ENCODE measurements around the gene PCBD2. TPM values are rescaled to one million over a fixed set of nuclear protein-coding genes. Genes with fewer than 3 reads are reported as not detected.

The PCBD2 gene
- polyA plus RNA-seq, 2 of the 4 experiments (the other 2 are of a cell fraction): 9.5 to 13.6 TPM

GRCh38 chr5:134918861-134919260, 13.9 kb downstream of the PCBD2 start:
- ChIA-PET CTCF (interaction anchor here (1.1 to 7.6 kb wide), 4 partner anchors 12 to 413 kb away, joined by 3 to 60 read pairs (median 16); partner anchors contain the start of gene PCBD2), POLR2A (interaction anchor here (0.8 kb wide), 1 partner anchor 15 kb away, joined by 5 read pairs; no protein-coding TSS in a partner anchor)
- Histone ChIP-seq H3K4me2 (no peak overlapping the region), H3K9me3 (no peaks in the 10 kb centered on the region), H3K27ac (no peak overlapping the region), H3K4me1 (no peaks in the 10 kb centered on the region), H3K4me3 (no peak overlapping the region)
- FAIRE-seq (no peak), DNase-seq (ENCODE audit: low read depth in 1 of 2, low spot score in 1 of 2) (no peak), ATAC-seq (no peak)
- TF ChIP-seq NPAS2 (CRISPR knock-in tag; IDR thresholded peaks at IDR 0.05; ENCODE audit: borderline replicate concordance): no peak
- no peak for TF ChIP-seq MAZ (IDR thresholded peaks at IDR 0.05; ENCODE audit: borderline replicate concordance, low read depth, low read length)
- TF ChIP-seq CHD4 (IDR thresholded peaks at IDR 0.05; ENCODE audit: borderline replicate concordance): no peak
- TF ChIP-seq ZNF302 (CRISPR knock-in tag; IDR thresholded peaks at IDR 0.05): no peak
- no peak for TF ChIP-seq HES2 (IDR thresholded peaks at IDR 0.05)
- no peak for TF ChIP-seq JUN (IDR thresholded peaks at IDR 0.05)
- no peak for TF ChIP-seq HMGXB4 (CRISPR knock-in tag; IDR thresholded peaks at IDR 0.05; ENCODE audit: borderline replicate concordance)
- no peak for TF ChIP-seq SREBF2 (IDR thresholded peaks at IDR 0.05)
- no peak for TF ChIP-seq HOXB5 (CRISPR knock-in tag; IDR thresholded peaks at IDR 0.05)
- TF ChIP-seq POLR2A (IDR thresholded peaks at IDR 0.05; ENCODE audit: low read length): no peak
- TF ChIP-seq BCL3 (IDR thresholded peaks at IDR 0.05): no peak
- no peak for TF ChIP-seq RCOR1 (IDR thresholded peaks at IDR 0.05; ENCODE audit: low read depth, low read length)
- TF ChIP-seq NFE2L2 (conservative IDR thresholded peaks at IDR 0.05; ENCODE audit: low read length): no peak
- no peak for TF ChIP-seq RAD21 (conservative IDR thresholded peaks at IDR 0.05 in 1 of 2, IDR thresholded peaks at IDR 0.05 in 1 of 2)
- TF ChIP-seq POLR2AphosphoS2 (conservative IDR thresholded peaks at IDR 0.05; ENCODE audit: low read length): no peak
- WGBS (ENCODE audit: missing lambda C conversion rate): 97% methylated on average over 3 of the region's 3 CpGs

GRCh38 chr5:134920848-134921575, 16.1 kb downstream of the PCBD2 start:
- H3K4me1 ChIP-seq: no peaks in the 10 kb centered on the region
- ChIA-PET POLR2A (no interaction called here), CTCF (interaction anchor here (1.1 to 7.6 kb wide), 7 partner anchors 7 to 411 kb away, joined by 3 to 60 read pairs (median 5); partner anchors contain the start of gene PCBD2)
- DNase-seq (ENCODE audit: low read depth in 1 of 2, low spot score in 1 of 2) (no peak), ATAC-seq (no peak), FAIRE-seq (no peak)
- H3K27ac ChIP-seq: no peak overlapping the region
- WGBS (ENCODE audit: missing lambda C conversion rate): 96% methylated on average over 9 of the region's 9 CpGs
- TF ChIP-seq CHD2 (IDR thresholded peaks at IDR 0.05; ENCODE audit: low read length, partially characterized antibody) (no peak), NFE2L2 (conservative IDR thresholded peaks at IDR 0.05; ENCODE audit: low read length) (no peak), ESRRA (IDR thresholded peaks at IDR 0.05; ENCODE audit: borderline replicate concordance, low read length) (no peak), ZNF302 (CRISPR knock-in tag; IDR thresholded peaks at IDR 0.05) (no peak), MAFK (IDR thresholded peaks at IDR 0.05; ENCODE audit: partially characterized antibody) (no peak), TFCP2L1 (CRISPR knock-in tag; IDR thresholded peaks at IDR 0.05) (no peak), CBX8 (IDR thresholded peaks at IDR 0.05) (no peak), SREBF2 (IDR thresholded peaks at IDR 0.05) (no peak), KDM1A (IDR thresholded peaks at IDR 0.05; ENCODE audit: low read depth) (no peak), RCOR1 (IDR thresholded peaks at IDR 0.05; ENCODE audit: low read depth, low read length) (no peak), EHF (CRISPR knock-in tag; IDR thresholded peaks at IDR 0.05) (no peak), CHD4 (IDR thresholded peaks at IDR 0.05; ENCODE audit: borderline replicate concordance) (no peak), FOSL2 (IDR thresholded peaks at IDR 0.05) (no peak), FOSL2 (CRISPR knock-in tag; IDR thresholded peaks at IDR 0.05) (no peak), BCL3 (IDR thresholded peaks at IDR 0.05) (no peak), ELK1 (IDR thresholded peaks at IDR 0.05; ENCODE audit: low read depth, low read length) (no peak), CTCF (IDR thresholded peaks at IDR 0.05) (no peak), JUN (IDR thresholded peaks at IDR 0.05) (no peak), POLR2A (IDR thresholded peaks at IDR 0.05; ENCODE audit: low read length) (no peak), NR3C1 (IDR thresholded peaks at IDR 0.05) (no peak), USF2 (IDR thresholded peaks at IDR 0.05) (no peak)
- no peaks in the 10 kb centered on the region for H3K9me3 ChIP-seq
- H3K4me3 ChIP-seq: no peak overlapping the region
- no peak overlapping the region for H3K4me2 ChIP-seq

All from A549 (cell line).